ENCODE data around the gene PMP22. TPM values are rescaled to one million over a fixed set of nuclear protein-coding genes. Genes with fewer than 3 reads are reported as not detected.
"Not testable (repeated sequence)": the region's sequence is repeated elsewhere in the genome, so short reads cannot be mapped to it uniquely, and the experiment has no call there.

The PMP22 gene
- total RNA-seq, 1 donor from 2014 or later: 8.6 TPM

- TF ChIP-seq, protein P1, sequence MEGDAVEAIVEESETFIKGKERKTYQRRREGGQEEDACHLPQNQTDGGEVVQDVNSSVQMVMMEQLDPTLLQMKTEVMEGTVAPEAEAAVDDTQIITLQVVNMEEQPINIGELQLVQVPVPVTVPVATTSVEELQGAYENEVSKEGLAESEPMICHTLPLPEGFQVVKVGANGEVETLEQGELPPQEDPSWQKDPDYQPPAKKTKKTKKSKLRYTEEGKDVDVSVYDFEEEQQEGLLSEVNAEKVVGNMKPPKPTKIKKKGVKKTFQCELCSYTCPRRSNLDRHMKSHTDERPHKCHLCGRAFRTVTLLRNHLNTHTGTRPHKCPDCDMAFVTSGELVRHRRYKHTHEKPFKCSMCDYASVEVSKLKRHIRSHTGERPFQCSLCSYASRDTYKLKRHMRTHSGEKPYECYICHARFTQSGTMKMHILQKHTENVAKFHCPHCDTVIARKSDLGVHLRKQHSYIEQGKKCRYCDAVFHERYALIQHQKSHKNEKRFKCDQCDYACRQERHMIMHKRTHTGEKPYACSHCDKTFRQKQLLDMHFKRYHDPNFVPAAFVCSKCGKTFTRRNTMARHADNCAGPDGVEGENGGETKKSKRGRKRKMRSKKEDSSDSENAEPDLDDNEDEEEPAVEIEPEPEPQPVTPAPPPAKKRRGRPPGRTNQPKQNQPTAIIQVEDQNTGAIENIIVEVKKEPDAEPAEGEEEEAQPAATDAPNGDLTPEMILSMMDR (conservative IDR thresholded peaks at IDR 0.05; ENCODE audit: low read depth, low read length): no peak
- no peak for DNase-seq (ENCODE audit: low read depth)
- no peak overlapping the region for H3K4me3 ChIP-seq (ENCODE audit: low read depth, low read length)
Observed at GRCh38 chr17:15231851-15232516, 33.1 kb downstream of the PMP22 start.

GRCh38 chr17:15230866-15231265 lies 34.3 kb downstream of the PMP22 start:
- no peak for DNase-seq (ENCODE audit: low read depth)
- TF ChIP-seq, protein P1 (conservative IDR thresholded peaks at IDR 0.05; ENCODE audit: low read depth, low read length): no peak
- H3K4me3 ChIP-seq (ENCODE audit: low read depth, low read length): no peak overlapping the region

- not testable (repeated sequence) for DNase-seq (ENCODE audit: low read depth)
Observed at GRCh38 chr17:15221827-15222226, 43.3 kb downstream of the PMP22 start.

GRCh38 chr17:15220785-15221184 lies 44.3 kb downstream of the PMP22 start:
- no peak for DNase-seq (ENCODE audit: low read depth)
- TF ChIP-seq, protein P1 (conservative IDR thresholded peaks at IDR 0.05; ENCODE audit: low read depth, low read length): no peak

More at GRCh38 chr17:15221827-15222226, 43.3 kb downstream of the PMP22 start:
- not testable (repeated sequence) for H3K4me3 ChIP-seq (ENCODE audit: low read depth, low read length)

DNA sequence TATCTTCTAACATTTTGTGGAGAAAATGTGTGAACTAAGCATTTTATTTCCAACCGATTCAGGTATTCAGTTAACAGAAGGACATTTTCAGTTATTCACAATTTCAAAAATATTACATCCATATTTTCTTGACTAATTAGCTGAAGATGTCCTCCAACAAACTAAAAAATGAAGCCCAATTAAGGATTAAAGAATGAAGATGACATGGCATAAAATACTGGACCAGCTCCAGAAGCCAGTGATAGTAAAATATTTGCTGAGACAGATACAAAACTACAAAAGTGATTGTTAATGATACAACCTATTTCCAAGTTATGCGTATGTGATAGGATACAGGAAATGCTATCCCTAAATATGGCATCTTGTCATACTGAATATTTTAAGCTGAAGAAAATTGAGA lies 48.6 kb downstream of the PMP22 start:
- TF ChIP-seq, protein P1 (conservative IDR thresholded peaks at IDR 0.05; ENCODE audit: low read depth, low read length): no peak
- DNase-seq (ENCODE audit: low read depth): no peak
- no peak overlapping the region for H3K4me3 ChIP-seq (ENCODE audit: low read depth, low read length)

More at GRCh38 chr17:15220785-15221184, 44.3 kb downstream of the PMP22 start:
- no peak overlapping the region for H3K4me3 ChIP-seq (ENCODE audit: low read depth, low read length)

DNA sequence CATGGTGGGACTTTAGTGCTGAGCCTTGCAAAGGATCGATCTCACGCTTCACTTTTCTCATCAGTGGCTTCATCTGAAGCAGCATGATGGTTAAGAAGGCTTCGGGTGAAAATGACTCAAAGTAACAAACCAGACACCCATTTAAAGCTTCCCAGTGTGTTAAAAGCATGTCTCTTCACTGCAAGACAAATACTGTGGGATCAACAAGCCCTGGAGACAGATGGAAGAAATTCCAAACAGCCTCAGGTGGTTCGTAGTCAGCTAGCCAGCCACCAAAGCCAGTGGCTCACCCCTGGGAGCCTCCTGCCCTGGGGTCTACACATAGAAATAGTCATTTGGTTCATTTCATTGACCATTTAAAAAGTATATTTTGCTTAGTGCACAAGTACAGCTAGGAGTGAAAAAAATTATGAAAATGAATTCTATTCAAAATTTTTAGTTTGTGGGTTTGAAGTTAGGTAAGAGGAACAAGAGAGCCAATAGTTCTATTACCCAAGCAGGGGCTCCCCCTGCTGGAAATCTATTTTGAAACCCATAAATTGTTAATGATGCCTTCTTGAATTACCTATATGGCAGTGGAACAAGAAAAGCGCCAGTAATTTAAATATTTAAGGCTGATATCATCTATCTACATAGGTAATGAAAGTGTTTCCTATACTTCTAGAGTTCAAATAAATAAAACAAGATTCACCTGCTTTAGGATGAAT lies 51.6 kb downstream of the PMP22 start:
- TF ChIP-seq, protein P1 (conservative IDR thresholded peaks at IDR 0.05; ENCODE audit: low read depth, low read length): peak; percentile 49
- no peak for DNase-seq (ENCODE audit: low read depth)
- H3K4me3 ChIP-seq (ENCODE audit: low read depth, low read length): no peak overlapping the region

DNA sequence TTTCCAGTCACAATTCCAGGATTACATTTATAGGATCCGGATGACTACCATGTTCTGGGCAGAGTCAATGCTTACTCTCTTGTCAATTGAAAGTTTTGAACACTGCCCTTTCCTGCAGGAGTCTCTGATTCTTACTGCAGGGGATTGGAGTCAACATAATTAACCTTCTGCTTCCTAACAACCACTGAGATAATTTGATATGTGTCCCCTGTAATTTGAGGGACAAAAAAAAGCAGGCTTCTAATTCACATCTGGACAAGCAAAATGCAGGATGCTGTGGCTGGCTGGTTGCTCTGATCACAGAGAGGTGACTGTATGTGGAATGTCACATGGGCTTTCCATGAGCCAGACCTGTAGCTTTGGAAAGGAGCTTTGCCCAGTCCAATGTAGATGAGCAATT lies 54.9 kb downstream of the PMP22 start:
- no peak for DNase-seq (ENCODE audit: low read depth)
- H3K4me3 ChIP-seq (ENCODE audit: low read depth, low read length): no peak overlapping the region
- TF ChIP-seq, protein P1 (conservative IDR thresholded peaks at IDR 0.05; ENCODE audit: low read depth, low read length): no peak

DNA sequence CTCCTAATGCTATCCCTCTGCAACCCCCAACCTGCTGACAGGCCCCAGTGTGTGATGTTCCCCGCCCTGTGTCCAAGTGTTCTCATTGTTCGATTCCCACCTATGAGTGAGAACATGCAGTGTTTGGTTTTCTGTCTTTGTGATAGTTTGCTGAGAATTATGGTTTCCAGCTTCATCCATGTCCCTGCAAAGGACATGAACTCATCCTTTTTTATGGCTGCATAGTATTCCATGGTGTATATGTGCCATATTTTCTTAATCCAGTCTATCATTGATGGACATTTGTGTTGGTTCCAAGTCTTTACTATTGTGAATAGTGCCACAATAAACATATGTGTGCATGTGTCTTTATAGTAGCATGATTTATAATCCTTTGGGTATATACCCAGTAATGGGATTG lies 62.1 kb downstream of the PMP22 start:
- H3K4me3 ChIP-seq (ENCODE audit: low read depth, low read length); DNase-seq (ENCODE audit: low read depth): not testable (repeated sequence)

GRCh38 chr17:15200574-15200973 lies 64.6 kb downstream of the PMP22 start:
- not testable (repeated sequence) for DNase-seq (ENCODE audit: low read depth); H3K4me3 ChIP-seq (ENCODE audit: low read depth, low read length)
